PC-3 (cell line): ENCODE measurements around the gene CST4. TPM values are rescaled to one million over a fixed set of nuclear protein-coding genes. Genes with fewer than 3 reads are reported as not detected.

Source experiments
- ATAC-seq: fragments of 200-7000 bp; cut with Tn5 transposase; 2 replicates; pipeline ENCODE4 v1.9.1; 2020; ENCODE audit warnings: mild to moderate bottlenecking, moderate library complexity
- BruUV-seq: library from RNA; stranded (reverse); fragments of 400-500 nt; replicated peaks from 2 replicates; lab custom pipeline; 2021; lab: Mats Ljungman, UMichigan
- CTCF ChIA-PET: fragments of 300-600 bp; sonication (Branson Sonifier 250); formaldehyde crosslinking; loops from one replicate; lab custom pipeline; 2022; ENCODE audit warnings: antibody characterized with exemption; lab: Charles Lee
- POLR2A ChIA-PET: fragments of 300-600 bp; sonication (Branson Sonifier 250); formaldehyde crosslinking; loops from one replicate; lab custom pipeline; 2022; ENCODE audit warnings: antibody characterized with exemption; ENCODE audit not compliant: unreplicated experiment; lab: Charles Lee
- DNase-seq: peaks from one replicate; pipeline ENCODE4 v3.0.0-alpha.2; 2015
- H2AFZ ChIP-seq: fragments of 300-600 bp; sonication (generic); 2 replicates; pipeline ENCODE4 v1.6.0; 2016; ENCODE audit warnings: antibody characterized with exemption, low read length
- H3F3A ChIP-seq: fragments of 300-600 bp; sonication (generic); one replicate; pipeline ENCODE4 v1.6.0; 2017; ENCODE audit warnings: antibody characterized with exemption, low read length, control low read depth, mild to moderate bottlenecking; ENCODE audit not compliant: unreplicated experiment
- H3K27ac ChIP-seq: fragments of 300-600 bp; sonication (generic); 2 replicates; pipeline ENCODE4 v1.5.1; 2016; ENCODE audit warnings: mild to moderate bottlenecking, low read length
- H3K27me3 ChIP-seq: fragments of 300-600 bp; sonication (generic); 2 replicates; pipeline ENCODE4 v1.6.1; 2016; ENCODE audit warnings: low read length, mixed read lengths
- H3K36me3 ChIP-seq: fragments of 300-600 bp; sonication (generic); 2 replicates; pipeline ENCODE4 v1.6.1; 2016; ENCODE audit warnings: low read depth, mixed run types, low read length, mixed read lengths
- H3K4me1 ChIP-seq: fragments of 300-600 bp; sonication (generic); 2 replicates; pipeline ENCODE4 v1.5.1; 2016; ENCODE audit warnings: low read length; ENCODE audit not compliant: insufficient read depth
- H3K4me2 ChIP-seq: fragments of 300-600 bp; sonication (generic); 2 replicates; pipeline ENCODE4 v1.6.0; 2016; ENCODE audit warnings: low read length
- H3K4me3 ChIP-seq: fragments of 300-600 bp; sonication (generic); 2 replicates; pipeline ENCODE4 v1.5.1; 2016; ENCODE audit warnings: mild to moderate bottlenecking, low read length, mixed read lengths
- H3K79me2 ChIP-seq: fragments of 300-600 bp; sonication (generic); 2 replicates; pipeline ENCODE4 v1.6.1; 2017; ENCODE audit warnings: low read length, mixed read lengths
- H3K9ac ChIP-seq: fragments of 300-600 bp; sonication (generic); 2 replicates; pipeline ENCODE4 v1.6.0; 2016; ENCODE audit warnings: mild to moderate bottlenecking, low read length
- H3K9me2 ChIP-seq: fragments of 300-600 bp; sonication (generic); replicated peaks from 2 replicates; pipeline ENCODE4 v1.6.1; 2016; ENCODE audit warnings: mixed run types, low read length, mixed read lengths
- H3K9me3 ChIP-seq: fragments of 300-600 bp; sonication (generic); 2 replicates; pipeline ENCODE4 v1.6.1; 2016; ENCODE audit warnings: low read length, mixed read lengths
- H4K20me1 ChIP-seq: fragments of 300-600 bp; sonication (generic); 2 replicates; pipeline ENCODE4 v1.6.1; 2016; ENCODE audit warnings: low read length, mixed read lengths
- CTCF ChIP-seq: fragments of 300-600 bp; sonication (generic); conservative IDR thresholded peaks from 2 replicates; pipeline ENCODE4 v1.5.1; 2017; ENCODE audit warnings: antibody characterized with exemption, low read depth, mild to moderate bottlenecking, low read length
- EZH2 ChIP-seq: fragments of 300-600 bp; sonication (generic); IDR thresholded peaks from one replicate; pipeline ENCODE4 v1.6.1; 2017; ENCODE audit warnings: antibody characterized with exemption, mild to moderate bottlenecking, low read length; ENCODE audit not compliant: unreplicated experiment
- EZH2phosphoT487 ChIP-seq: fragments of 300-600 bp; sonication (generic); IDR thresholded peaks from 2 replicates; pipeline ENCODE4 v1.6.1; 2018; ENCODE audit warnings: mild to moderate bottlenecking, antibody characterized with exemption, low read length, borderline replicate concordance
- intact Hi-C: fragments of 100-400 bp; cut with micrococcal nuclease; formaldehyde crosslinking; loops from 2 replicates; pipeline ENCODE4 v1.9.0; 2023
- total RNA-seq: library from RNA; depleted of rRNA; stranded (reverse); fragments of >200 nt; gene quantifications from 2 replicates; pipeline ENCODE4 v1.2.3, GENCODE V29; 2014

The CST4 gene
- total RNA-seq, 1 experiment from 2014 or later: 0.98 TPM

- no peaks in the 10 kb centered on the region for H3K36me3 ChIP-seq
- no peaks in the 10 kb centered on the region for H3K9me3 ChIP-seq
- ChIA-PET CTCF (no interaction called here), POLR2A (no interaction called here)
- H3K27me3 ChIP-seq: 0 out of 2 replicates have a peak, but pooled peaks cover 9% of the 10 kb centered on the region
- no peaks in the 10 kb centered on the region for H3K79me2 ChIP-seq
- no peaks in the 10 kb centered on the region for H3F3A ChIP-seq
- no peaks in the 10 kb centered on the region for H3K9me2 ChIP-seq
- no peak overlapping the region for H3K4me3 ChIP-seq
- H3K4me2 ChIP-seq: no peak overlapping the region
- DNase-seq (no peak), ATAC-seq (no peak)
- H3K9ac ChIP-seq: no peak overlapping the region
- no peak overlapping the region for H2AFZ ChIP-seq
- TF ChIP-seq EZH2: no peak
- TF ChIP-seq CTCF: no peak
- TF ChIP-seq EZH2phosphoT487: no peak
- intact Hi-C loops: no loop called here
- H3K4me1 ChIP-seq: no peaks in the 10 kb centered on the region
- H4K20me1 ChIP-seq: no peaks in the 10 kb centered on the region
- no TSS peak for BruUV-seq
- H3K27ac ChIP-seq: no peak overlapping the region
These were observed 36.5 kb downstream of the CST4 start for GRCh38 chr20:23652371-23652770.

GRCh38 chr20:23651117-23651516 is 37.7 kb downstream of the CST4 start:
- Histone ChIP-seq H2AFZ (no peak overlapping the region), H3K4me1 (no peaks in the 10 kb centered on the region), H3K9ac (no peak overlapping the region), H3K79me2 (no peaks in the 10 kb centered on the region), H3K36me3 (no peaks in the 10 kb centered on the region), H4K20me1 (no peaks in the 10 kb centered on the region), H3K27me3 (0 out of 2 replicates have a peak, but pooled peaks cover under 1% of the 10 kb centered on the region), H3K27ac (no peak overlapping the region), H3K4me3 (no peak overlapping the region), H3K4me2 (no peak overlapping the region), H3F3A (no peaks in the 10 kb centered on the region), H3K9me2 (no peaks in the 10 kb centered on the region), H3K9me3 (no peaks in the 10 kb centered on the region)
- no TSS peak for BruUV-seq
- no peak for TF ChIP-seq CTCF
- no peak for TF ChIP-seq EZH2phosphoT487
- TF ChIP-seq EZH2: no peak
- POLR2A ChIA-PET: no interaction called here
- no peak for DNase-seq
- CTCF ChIA-PET: no interaction called here
- ATAC-seq: no peak
- intact Hi-C loops: no loop called here

- Histone ChIP-seq H3K79me2 (no peaks in the 10 kb centered on the region), H3K4me3 (no peak overlapping the region), H3K27ac (no peak overlapping the region), H4K20me1 (no peaks in the 10 kb centered on the region), H3K4me2 (no peak overlapping the region), H2AFZ (no peak overlapping the region), H3K36me3 (no peaks in the 10 kb centered on the region), H3K4me1 (no peaks in the 10 kb centered on the region), H3K9ac (no peak overlapping the region), H3F3A (no peaks in the 10 kb centered on the region), H3K9me3 (no peaks in the 10 kb centered on the region), H3K9me2 (no peaks in the 10 kb centered on the region), H3K27me3 (no peaks in the 10 kb centered on the region)
- intact Hi-C loops: no loop called here
- ATAC-seq: no peak
- no TSS peak for BruUV-seq
- POLR2A ChIA-PET: no interaction called here
- no peak for TF ChIP-seq CTCF
- no peak for TF ChIP-seq EZH2
- no peak for TF ChIP-seq EZH2phosphoT487
- CTCF ChIA-PET: no interaction called here
- DNase-seq: no peak
These were observed 38.9 kb downstream of the CST4 start for GRCh38 chr20:23649830-23650417.
